Measurements from ENCODE around the gene FGF11.

GRCh38 chr17:7423679-7424078 lies 15.6 kb upstream of the FGF11 start:
- no peak for TF ChIP-seq RCOR1 (IDR thresholded peaks at IDR 0.05; ENCODE audit: low read length)
- TF ChIP-seq EP300 (IDR thresholded peaks at IDR 0.05; ENCODE audit: borderline replicate concordance in 1 of 2, low read depth in 1 of 2, low read length in 1 of 2), result no peak
- TF ChIP-seq CTCF (IDR thresholded peaks at IDR 0.05), result no peak
- no peak for TF ChIP-seq MXI1 (IDR thresholded peaks at IDR 0.05; ENCODE audit: low read depth, low read length)
- no peak for TF ChIP-seq TCF12 (IDR thresholded peaks at IDR 0.05)
- no peak for TF ChIP-seq ZBTB33 (IDR thresholded peaks at IDR 0.05; ENCODE audit: borderline replicate concordance, low read depth)
- TF ChIP-seq CHD2 (IDR thresholded peaks at IDR 0.05; ENCODE audit: low read length, partially characterized antibody), result no peak
- no peak for TF ChIP-seq POLR2AphosphoS5 (IDR thresholded peaks at IDR 0.05; ENCODE audit: low read depth, low read length)
- TF ChIP-seq USF1 (IDR thresholded peaks at IDR 0.05; ENCODE audit: borderline replicate concordance, low read depth), result no peak
- no peak for TF ChIP-seq REST (IDR thresholded peaks at IDR 0.05; ENCODE audit: low read depth, low read length)
- TF ChIP-seq SMC3 (IDR thresholded peaks at IDR 0.05; ENCODE audit: low read depth, low read length), result no peak

All from SK-N-SH (cell line).